ENCODE measurements around the gene TFIP11. TPM values are rescaled to one million over a fixed set of nuclear protein-coding genes. Genes with fewer than 3 reads are reported as not detected.

TFIP11 gene
- total RNA-seq, 4 donors from 2014 or later = 20.3 to 38.3 (median 21.6) TPM

- no peak overlapping the region for H3K27ac ChIP-seq
- H3K36me3 ChIP-seq = no peaks in the 10 kb centered on the region
- no peaks in the 10 kb centered on the region for H3K27me3 ChIP-seq
- no peak overlapping the region for H3K4me3 ChIP-seq
- no peak for ATAC-seq
- TF ChIP-seq, protein P1, sequence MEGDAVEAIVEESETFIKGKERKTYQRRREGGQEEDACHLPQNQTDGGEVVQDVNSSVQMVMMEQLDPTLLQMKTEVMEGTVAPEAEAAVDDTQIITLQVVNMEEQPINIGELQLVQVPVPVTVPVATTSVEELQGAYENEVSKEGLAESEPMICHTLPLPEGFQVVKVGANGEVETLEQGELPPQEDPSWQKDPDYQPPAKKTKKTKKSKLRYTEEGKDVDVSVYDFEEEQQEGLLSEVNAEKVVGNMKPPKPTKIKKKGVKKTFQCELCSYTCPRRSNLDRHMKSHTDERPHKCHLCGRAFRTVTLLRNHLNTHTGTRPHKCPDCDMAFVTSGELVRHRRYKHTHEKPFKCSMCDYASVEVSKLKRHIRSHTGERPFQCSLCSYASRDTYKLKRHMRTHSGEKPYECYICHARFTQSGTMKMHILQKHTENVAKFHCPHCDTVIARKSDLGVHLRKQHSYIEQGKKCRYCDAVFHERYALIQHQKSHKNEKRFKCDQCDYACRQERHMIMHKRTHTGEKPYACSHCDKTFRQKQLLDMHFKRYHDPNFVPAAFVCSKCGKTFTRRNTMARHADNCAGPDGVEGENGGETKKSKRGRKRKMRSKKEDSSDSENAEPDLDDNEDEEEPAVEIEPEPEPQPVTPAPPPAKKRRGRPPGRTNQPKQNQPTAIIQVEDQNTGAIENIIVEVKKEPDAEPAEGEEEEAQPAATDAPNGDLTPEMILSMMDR (IDR thresholded peaks at IDR 0.05) = no peak
- TF ChIP-seq POLR2AphosphoS5 (IDR thresholded peaks at IDR 0.05) (no peak), POLR2A (IDR thresholded peaks at IDR 0.05) (no peak), EP300 (IDR thresholded peaks at IDR 0.05) (no peak)
- no peaks in the 10 kb centered on the region for H3K4me1 ChIP-seq
- H3K9me3 ChIP-seq = no peaks in the 10 kb centered on the region
- 69 to 86% methylated on average over 2 to 4 of the region's 5 CpGs for WGBS, 2 donors (ENCODE audit: low coverage in 1 of 2)
These were observed 44.6 kb upstream of the TFIP11 start for GRCh38 chr22:26556904-26557303.

DNA sequence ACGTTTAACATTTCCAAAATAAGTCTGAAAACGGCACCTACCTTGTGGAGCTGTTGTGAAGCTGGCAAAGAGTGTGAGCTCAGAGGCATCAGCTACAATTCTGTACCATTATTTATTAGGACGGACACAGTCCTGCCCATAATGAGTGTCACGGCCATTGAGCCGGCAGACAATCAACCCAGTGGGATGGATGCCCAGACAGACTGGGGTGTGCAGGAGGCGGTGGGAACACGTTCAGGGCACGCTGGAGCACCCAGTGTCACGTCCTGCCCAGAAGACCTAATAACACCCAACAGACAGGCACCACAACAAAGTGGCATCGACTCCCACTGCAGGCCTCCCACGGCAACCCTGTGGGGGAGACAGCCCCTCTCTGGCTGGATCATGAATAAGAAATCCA is 43.2 kb upstream of the TFIP11 start:
- WGBS, 2 donors (ENCODE audit: low coverage in 1 of 2) = 80 to 90% methylated on average over 2 to 3 of the region's 11 CpGs
- no peaks in the 10 kb centered on the region for H3K36me3 ChIP-seq
- H3K4me1 ChIP-seq = no peaks in the 10 kb centered on the region
- H3K4me3 ChIP-seq = no peak overlapping the region
- H3K9me3 ChIP-seq = no peaks in the 10 kb centered on the region
- no peak for ATAC-seq
- TF ChIP-seq POLR2A (IDR thresholded peaks at IDR 0.05) (no peak), EP300 (IDR thresholded peaks at IDR 0.05) (no peak), POLR2AphosphoS5 (IDR thresholded peaks at IDR 0.05) (no peak)
- TF ChIP-seq, protein P1 (IDR thresholded peaks at IDR 0.05) = no peak
- H3K27me3 ChIP-seq = no peaks in the 10 kb centered on the region
- no peak overlapping the region for H3K27ac ChIP-seq

DNA sequence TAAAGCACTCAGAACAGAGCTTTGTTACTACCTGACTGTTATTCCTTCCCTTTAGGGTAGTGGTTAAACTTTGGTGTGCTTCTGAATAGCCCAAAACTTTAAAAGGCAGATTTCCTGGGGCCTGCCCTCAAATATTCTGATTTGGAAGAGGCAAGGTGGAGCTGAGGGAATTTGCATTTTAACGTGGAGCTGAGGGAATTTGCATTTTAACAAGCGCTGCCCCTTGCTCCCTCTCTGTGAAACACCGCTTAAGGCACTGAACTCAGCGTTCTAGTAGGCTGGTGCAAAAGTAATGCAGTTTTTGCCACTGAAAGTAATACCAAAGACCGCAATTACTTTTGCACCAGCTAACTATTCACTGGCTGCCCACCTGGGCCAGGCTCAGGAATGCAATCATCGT is 42.7 kb upstream of the TFIP11 start:
- no peaks in the 10 kb centered on the region for H3K9me3 ChIP-seq
- TF ChIP-seq, protein P1 (IDR thresholded peaks at IDR 0.05) = no peak
- TF ChIP-seq POLR2AphosphoS5 (IDR thresholded peaks at IDR 0.05) = no peak
- no peak for TF ChIP-seq POLR2A (IDR thresholded peaks at IDR 0.05)
- TF ChIP-seq EP300 (IDR thresholded peaks at IDR 0.05) = no peak
- WGBS, 2 donors (ENCODE audit: low coverage in 1 of 2) = 62 to 74% methylated on average over 6 of the region's 6 CpGs
- no peak overlapping the region for H3K27ac ChIP-seq
- no peaks in the 10 kb centered on the region for H3K36me3 ChIP-seq
- no peak overlapping the region for H3K4me3 ChIP-seq
- no peak for ATAC-seq
- no peaks in the 10 kb centered on the region for H3K27me3 ChIP-seq
- H3K4me1 ChIP-seq = no peaks in the 10 kb centered on the region

DNA sequence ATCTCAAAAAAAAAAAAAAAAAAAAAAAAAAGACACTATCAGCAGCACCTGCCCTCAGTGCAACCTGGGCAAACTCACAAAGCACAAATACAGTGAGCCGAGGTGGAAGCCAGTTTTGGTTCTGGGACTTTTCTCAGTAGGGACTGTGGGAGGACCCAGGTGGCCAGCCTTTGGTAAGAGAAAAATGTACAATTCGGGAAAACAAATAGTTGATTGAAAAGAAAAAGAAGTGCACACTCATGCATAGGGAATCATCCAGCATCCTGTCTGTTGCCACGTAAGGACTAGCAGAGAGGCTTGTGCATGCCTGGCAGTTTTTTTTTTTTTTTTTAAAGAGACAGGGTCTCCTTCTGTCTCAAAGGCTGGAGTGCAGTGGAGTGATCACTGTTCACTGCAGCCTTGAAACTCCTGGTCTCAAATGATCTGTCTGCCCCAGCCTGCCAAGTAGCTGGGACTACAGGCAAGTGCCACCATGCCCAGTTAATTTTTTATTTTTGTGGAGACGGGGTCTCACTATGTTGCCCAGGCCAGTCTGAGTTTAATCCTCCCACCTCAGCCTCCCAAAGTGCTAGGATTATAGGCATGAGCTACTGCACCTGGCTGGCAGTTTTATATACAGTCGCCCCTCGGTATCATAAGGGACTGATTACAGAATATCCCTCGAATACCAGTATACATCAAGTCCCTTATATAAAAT is 40.9 kb upstream of the TFIP11 start:
- Histone ChIP-seq H3K4me1 (no peaks in the 10 kb centered on the region), H3K27me3 (no peaks in the 10 kb centered on the region), H3K36me3 (no peaks in the 10 kb centered on the region), H3K27ac (no peak overlapping the region), H3K4me3 (no peak overlapping the region), H3K9me3 (no peaks in the 10 kb centered on the region)
- no peak for ATAC-seq
- no peak for TF ChIP-seq POLR2A (IDR thresholded peaks at IDR 0.05)
- TF ChIP-seq, protein P1 (IDR thresholded peaks at IDR 0.05) = no peak
- no peak for TF ChIP-seq POLR2AphosphoS5 (IDR thresholded peaks at IDR 0.05)
- TF ChIP-seq EP300 (IDR thresholded peaks at IDR 0.05) = no peak
- WGBS, 2 donors (ENCODE audit: low coverage in 1 of 2) = 60 to 63% methylated on average over 6 to 7 of the region's 7 CpGs

DNA sequence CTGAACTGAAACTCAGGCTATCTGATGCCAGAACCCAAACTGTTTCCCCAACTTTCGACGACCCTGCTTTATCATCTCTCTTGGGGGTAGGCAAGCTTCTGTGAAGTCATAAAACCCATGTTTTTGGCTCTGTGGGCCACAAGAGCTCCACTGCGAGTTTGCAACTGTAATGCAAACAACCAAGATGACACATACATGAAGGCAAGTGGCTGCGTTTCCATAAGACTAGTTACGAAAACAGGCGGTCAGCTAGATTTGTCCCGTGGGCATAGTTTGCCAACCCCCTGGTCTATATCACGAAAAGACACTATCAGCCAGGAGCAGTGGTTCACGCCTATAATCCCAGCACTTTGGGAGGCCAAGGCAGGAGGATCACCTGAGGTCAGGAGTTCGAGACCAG is 40.2 kb upstream of the TFIP11 start:
- WGBS, 2 donors (ENCODE audit: low coverage in 1 of 2) = 80 to 89% methylated on average over 7 to 10 of the region's 10 CpGs
- no peaks in the 10 kb centered on the region for H3K4me1 ChIP-seq
- H3K36me3 ChIP-seq = no peaks in the 10 kb centered on the region
- H3K27ac ChIP-seq = no peak overlapping the region
- no peaks in the 10 kb centered on the region for H3K9me3 ChIP-seq
- no peak for ATAC-seq
- no peak for TF ChIP-seq POLR2AphosphoS5 (IDR thresholded peaks at IDR 0.05)
- no peak for TF ChIP-seq POLR2A (IDR thresholded peaks at IDR 0.05)
- no peak for TF ChIP-seq EP300 (IDR thresholded peaks at IDR 0.05)
- TF ChIP-seq, protein P1 (IDR thresholded peaks at IDR 0.05) = no peak
- H3K27me3 ChIP-seq = no peaks in the 10 kb centered on the region
- H3K4me3 ChIP-seq = no peak overlapping the region
